PC-9 (cell line): Measurements from ENCODE around the gene SLC44A5. TPM values are rescaled to one million over a fixed set of nuclear protein-coding genes. Genes with fewer than 3 reads are reported as not detected.

Experiments
- BruUV-seq: library from RNA; stranded (reverse); fragments of 400-500 nt; replicated peaks from 2 replicates; lab custom pipeline; 2021; lab: Mats Ljungman, UMichigan
- CTCF ChIA-PET: fragments of 300-600 bp; sonication (Branson Sonifier 250); formaldehyde crosslinking; loops from one replicate; lab custom pipeline; 2022; ENCODE audit warnings: antibody characterized with exemption; lab: Charles Lee
- POLR2A ChIA-PET: fragments of 300-600 bp; sonication (Branson Sonifier 250); formaldehyde crosslinking; loops from one replicate; lab custom pipeline; 2022; ENCODE audit warnings: antibody characterized with exemption; ENCODE audit not compliant: unreplicated experiment; lab: Charles Lee
- DNase-seq, 2 experiments: peaks; one replicate each; pipeline versions ENCODE4 v3.0.0 to v3.0.0-alpha.2; 2015 to 2022; ENCODE audit warnings: mixed read lengths in 1 of 2
- H2AFZ ChIP-seq: fragments of 200-600 bp; sonication (generic); 2 replicates; pipeline ENCODE4 v1.8.1; 2017; ENCODE audit warnings: antibody characterized with exemption
- H3F3A ChIP-seq: fragments of 200-600 bp; sonication (generic); 2 replicates; pipeline ENCODE4 v1.8.1; 2017; ENCODE audit warnings: antibody characterized with exemption, mild to moderate bottlenecking, low read depth; ENCODE audit not compliant: insufficient read depth
- H3K27ac ChIP-seq: fragments of 200-600 bp; sonication (generic); 2 replicates; pipeline ENCODE4 v1.6.1; 2016; ENCODE audit warnings: mixed run types
- H3K27me3 ChIP-seq: fragments of 200-600 bp; sonication (generic); 2 replicates; pipeline ENCODE4 v1.6.1; 2016; ENCODE audit warnings: low read depth, mixed run types; ENCODE audit not compliant: insufficient read depth
- H3K36me3 ChIP-seq: fragments of 200-600 bp; sonication (generic); 2 replicates; pipeline ENCODE4 v1.6.1; 2016; ENCODE audit warnings: low read depth, mixed run types
- H3K4me1 ChIP-seq: fragments of 200-600 bp; sonication (generic); replicated peaks from 2 replicates; pipeline ENCODE4 v1.6.1; 2016; ENCODE audit warnings: mixed run types; ENCODE audit not compliant: insufficient read depth
- H3K4me2 ChIP-seq: fragments of 200-600 bp; sonication (generic); 2 replicates; pipeline ENCODE4 v1.6.1; 2017; ENCODE audit warnings: mixed run types
- H3K4me3 ChIP-seq: fragments of 200-600 bp; sonication (generic); 2 replicates; pipeline ENCODE4 v1.6.1; 2016; ENCODE audit warnings: mixed run types
- H3K79me2 ChIP-seq: fragments of 200-600 bp; sonication (generic); 2 replicates; pipeline ENCODE4 v1.6.1; 2017; ENCODE audit warnings: low read depth, mixed run types
- H3K9me2 ChIP-seq: fragments of 200-600 bp; sonication (generic); 2 replicates; pipeline ENCODE4 v1.8.1; 2017; ENCODE audit warnings: mild to moderate bottlenecking; ENCODE audit not compliant: insufficient read depth
- H3K9me3 ChIP-seq: fragments of 200-600 bp; sonication (generic); 2 replicates; pipeline ENCODE4 v1.8.1; 2016; ENCODE audit warnings: low read depth; ENCODE audit not compliant: insufficient read depth
- H4K20me1 ChIP-seq: fragments of 200-600 bp; sonication (generic); 2 replicates; pipeline ENCODE4 v1.8.1; 2017; ENCODE audit not compliant: insufficient read depth
- CTCF ChIP-seq: fragments of 200-600 bp; sonication (generic); conservative IDR thresholded peaks from 2 replicates; pipeline ENCODE4 v1.6.1; 2017; ENCODE audit warnings: mixed run types, antibody characterized with exemption, mild to moderate bottlenecking, moderate library complexity
- EZH2 ChIP-seq: fragments of 200-600 bp; sonication (generic); IDR thresholded peaks from 2 replicates; pipeline ENCODE4 v1.8.0; 2017; ENCODE audit warnings: antibody characterized with exemption, low read depth
- intact Hi-C: fragments of 100-400 bp; cut with micrococcal nuclease; formaldehyde crosslinking; loops from one replicate; pipeline ENCODE4 v1.10.0; 2022; ENCODE audit not compliant: unreplicated experiment
- total RNA-seq: library from RNA; stranded (reverse); gene quantifications from 2 replicates; pipeline ENCODE4 v1.2.3, GENCODE V29; 2021

SLC44A5 gene
- total RNA-seq, 1 experiment from 2014 or later: 0.09 TPM

- POLR2A ChIA-PET: no interaction called here
- H3K4me2 ChIP-seq: no peak overlapping the region
- no peaks in the 10 kb centered on the region for H3K9me2 ChIP-seq
- H3F3A ChIP-seq: no peaks in the 10 kb centered on the region
- CTCF ChIA-PET: no interaction called here
- H3K9me3 ChIP-seq: no peaks in the 10 kb centered on the region
- no peaks in the 10 kb centered on the region for H3K79me2 ChIP-seq
- TF ChIP-seq CTCF (no peak), EZH2 (no peak)
- DNase-seq: no peak
- no peaks in the 10 kb centered on the region for H4K20me1 ChIP-seq
- no peak overlapping the region for H3K27ac ChIP-seq
- no peaks in the 10 kb centered on the region for H3K4me1 ChIP-seq
- no peak overlapping the region for H3K4me3 ChIP-seq
- H3K27me3 ChIP-seq: no peaks in the 10 kb centered on the region
- no peaks in the 10 kb centered on the region for H3K36me3 ChIP-seq
- intact Hi-C loops: no loop called here
- H2AFZ ChIP-seq: no peak overlapping the region
- no TSS peak for BruUV-seq
These were observed 56.7 kb downstream of the SLC44A5 start for GRCh38 chr1:75554181-75554580.

GRCh38 chr1:75550559-75550958, 60.4 kb downstream of the SLC44A5 start:
- CTCF ChIA-PET: no interaction called here
- Histone ChIP-seq H3K27ac (no peak overlapping the region), H2AFZ (no peak overlapping the region), H3F3A (no peaks in the 10 kb centered on the region), H3K4me1 (no peaks in the 10 kb centered on the region), H3K36me3 (no peaks in the 10 kb centered on the region), H3K9me3 (no peaks in the 10 kb centered on the region), H3K9me2 (no peaks in the 10 kb centered on the region), H3K4me3 (no peak overlapping the region), H3K79me2 (no peaks in the 10 kb centered on the region), H4K20me1 (no peaks in the 10 kb centered on the region), H3K27me3 (no peaks in the 10 kb centered on the region), H3K4me2 (no peak overlapping the region)
- POLR2A ChIA-PET: no interaction called here
- no peak for DNase-seq
- intact Hi-C loops: no loop called here
- TF ChIP-seq EZH2 (no peak), CTCF (no peak)
- BruUV-seq: no TSS peak

GRCh38 chr1:75548721-75549480, 62.0 kb downstream of the SLC44A5 start:
- Histone ChIP-seq H2AFZ (no peak overlapping the region), H3K27me3 (no peaks in the 10 kb centered on the region), H3F3A (no peaks in the 10 kb centered on the region), H3K4me3 (no peak overlapping the region), H3K4me2 (no peak overlapping the region), H3K9me2 (no peaks in the 10 kb centered on the region), H3K36me3 (no peaks in the 10 kb centered on the region), H3K27ac (no peak overlapping the region), H3K79me2 (no peaks in the 10 kb centered on the region), H3K9me3 (no peaks in the 10 kb centered on the region), H3K4me1 (no peaks in the 10 kb centered on the region), H4K20me1 (no peaks in the 10 kb centered on the region)
- no peak for DNase-seq
- POLR2A ChIA-PET: no interaction called here
- CTCF ChIA-PET: no interaction called here
- intact Hi-C loops: no loop called here
- no TSS peak for BruUV-seq
- TF ChIP-seq EZH2 (no peak), CTCF (no peak)
